ENCODE data around the gene BCAS3.

The BCAS3 gene

DNA sequence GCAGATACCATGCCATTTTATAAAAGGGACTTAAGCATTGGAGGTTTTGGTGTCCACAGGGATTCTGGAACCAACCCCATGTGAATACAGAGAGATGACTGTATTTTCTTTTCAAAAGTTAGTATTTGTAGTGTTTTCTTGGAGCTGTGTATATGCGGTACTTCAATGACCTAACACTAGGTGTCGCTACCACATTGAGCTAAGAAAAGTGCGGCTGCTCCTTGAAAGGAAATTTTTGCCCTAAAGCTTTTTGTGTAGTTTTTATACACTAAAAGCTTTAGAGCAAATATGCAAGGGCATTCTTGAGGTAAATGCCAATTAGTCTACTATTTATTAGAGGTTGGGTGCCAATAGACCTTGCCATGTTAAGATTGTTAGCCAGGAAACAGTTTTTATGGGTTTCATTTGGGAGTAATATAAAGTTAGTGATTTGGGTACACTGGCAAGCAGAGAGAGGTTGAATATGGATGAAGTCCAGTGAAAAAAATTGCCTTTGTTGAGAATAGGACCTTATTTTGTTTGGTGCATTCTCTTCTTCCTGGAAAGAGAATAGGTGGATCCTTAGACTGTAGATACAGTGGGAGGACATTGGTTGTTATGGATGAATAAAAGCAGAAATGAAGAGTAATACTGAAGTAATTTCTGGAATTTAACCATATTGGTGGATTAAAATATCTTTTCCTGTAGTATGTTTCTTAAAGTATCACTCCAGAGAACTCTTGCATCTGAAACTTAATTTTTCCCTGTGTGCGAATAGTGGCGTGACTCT lies 43.3 kb downstream of the BCAS3 start:
- Histone ChIP-seq H3K36me3 (replicated peaks) (no peaks in the 10 kb centered on the region), H3K4me3 (ENCODE audit: low read depth, low read length) (no peak overlapping the region), H3K27me3 (replicated peaks) (no peaks in the 10 kb centered on the region), H3K27ac (no peak overlapping the region)
- in situ Hi-C loops (cut with HindIII; ENCODE audit: low pct_ligation_motif_present, low sequenced_read_pairs), result no loop called here
- DNase-seq, result peak; percentile 68
- TF ChIP-seq CTCF (IDR thresholded peaks at IDR 0.05; ENCODE audit: low read depth, low read length, missing control alignments), result peak; percentile 83

- Histone ChIP-seq H3K27me3 (replicated peaks) (no peaks in the 10 kb centered on the region), H3K4me3 (ENCODE audit: low read depth, low read length) (no peak overlapping the region), H3K36me3 (replicated peaks) (no peaks in the 10 kb centered on the region), H3K27ac (no peak overlapping the region)
- no peak for DNase-seq
- in situ Hi-C loops (cut with HindIII; ENCODE audit: low pct_ligation_motif_present, low sequenced_read_pairs), result no loop called here
- TF ChIP-seq CTCF (IDR thresholded peaks at IDR 0.05; ENCODE audit: low read depth, low read length, missing control alignments), result no peak
These were observed 47.0 kb downstream of the BCAS3 start for GRCh38 chr17:60724647-60725046.

- H3K27ac ChIP-seq, result no peak overlapping the region
These were observed 52.2 kb downstream of the BCAS3 start for GRCh38 chr17:60729854-60730253.

DNA sequence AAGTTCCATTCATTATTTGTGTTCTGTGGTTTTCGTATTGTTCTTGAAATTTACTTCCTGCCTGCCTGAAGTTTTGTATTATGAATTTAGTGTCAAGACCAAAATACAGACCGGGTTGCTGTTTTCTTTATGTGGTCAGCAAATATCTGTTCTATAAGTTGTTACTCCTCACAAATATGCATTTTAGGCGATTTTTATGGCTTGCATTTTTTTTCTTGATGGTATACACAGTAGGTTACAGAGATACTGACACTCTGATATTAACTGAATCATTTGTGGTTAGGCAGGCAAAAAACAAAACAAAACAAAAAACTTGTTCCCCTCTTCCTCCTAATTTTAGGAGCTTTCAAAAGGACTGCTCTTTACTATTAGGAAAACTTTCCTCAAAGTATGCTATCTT lies 52.6 kb downstream of the BCAS3 start:
- no peaks in the 10 kb centered on the region for H3K27me3 ChIP-seq (replicated peaks)

More at GRCh38 chr17:60729854-60730253, 52.2 kb downstream of the BCAS3 start:
- H3K36me3 ChIP-seq (replicated peaks), result no peaks in the 10 kb centered on the region
- in situ Hi-C loops (cut with HindIII; ENCODE audit: low pct_ligation_motif_present, low sequenced_read_pairs), result no loop called here
- no peak for TF ChIP-seq CTCF (IDR thresholded peaks at IDR 0.05; ENCODE audit: low read depth, low read length, missing control alignments)
- no peak overlapping the region for H3K4me3 ChIP-seq (ENCODE audit: low read depth, low read length)
- DNase-seq, result peak; percentile 8
- H3K27me3 ChIP-seq (replicated peaks), result no peaks in the 10 kb centered on the region

GRCh38 chr17:60738287-60738686 lies 60.6 kb downstream of the BCAS3 start:
- no peak overlapping the region for H3K4me3 ChIP-seq (ENCODE audit: low read depth, low read length)
- in situ Hi-C loops (cut with HindIII; ENCODE audit: low pct_ligation_motif_present, low sequenced_read_pairs), result no loop called here
- no peaks in the 10 kb centered on the region for H3K27me3 ChIP-seq (replicated peaks)
- no peaks in the 10 kb centered on the region for H3K36me3 ChIP-seq (replicated peaks)
- no peak overlapping the region for H3K27ac ChIP-seq
- DNase-seq, result no peak
- no peak for TF ChIP-seq CTCF (IDR thresholded peaks at IDR 0.05; ENCODE audit: low read depth, low read length, missing control alignments)

More for the DNA sequence above, 52.6 kb downstream of the BCAS3 start:
- Histone ChIP-seq H3K36me3 (replicated peaks) (no peaks in the 10 kb centered on the region), H3K4me3 (ENCODE audit: low read depth, low read length) (no peak overlapping the region), H3K27ac (no peak overlapping the region)
- DNase-seq, result no peak
- TF ChIP-seq CTCF (IDR thresholded peaks at IDR 0.05; ENCODE audit: low read depth, low read length, missing control alignments), result no peak
- in situ Hi-C loops (cut with HindIII; ENCODE audit: low pct_ligation_motif_present, low sequenced_read_pairs), result no loop called here

DNA sequence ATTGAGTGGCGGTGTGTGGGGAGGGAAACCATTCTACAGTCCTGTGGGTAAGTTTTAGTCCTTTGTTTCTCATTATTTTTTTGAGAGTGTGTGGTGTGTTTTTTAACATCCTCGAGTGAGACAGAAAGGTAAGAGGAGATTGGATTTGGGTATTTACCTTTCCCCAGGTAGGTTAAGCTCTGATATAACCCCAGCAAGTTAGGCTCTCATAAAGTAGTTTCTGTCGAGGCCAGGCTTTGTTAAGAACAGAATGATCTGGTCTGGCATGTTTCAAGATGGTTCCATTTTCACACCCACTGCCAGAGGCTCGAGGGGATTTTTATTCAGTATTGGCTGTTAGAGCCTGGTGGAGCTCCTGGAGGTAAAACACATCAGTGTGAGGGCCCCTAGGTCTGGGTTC lies 62.9 kb downstream of the BCAS3 start:
- in situ Hi-C loops (cut with HindIII; ENCODE audit: low pct_ligation_motif_present, low sequenced_read_pairs), result no loop called here
- no peak overlapping the region for H3K27ac ChIP-seq
- TF ChIP-seq CTCF (IDR thresholded peaks at IDR 0.05; ENCODE audit: low read depth, low read length, missing control alignments), result no peak
- H3K27me3 ChIP-seq (replicated peaks), result no peaks in the 10 kb centered on the region
- DNase-seq, result no peak
- no peak overlapping the region for H3K4me3 ChIP-seq (ENCODE audit: low read depth, low read length)
- no peaks in the 10 kb centered on the region for H3K36me3 ChIP-seq (replicated peaks)

Measured in brain microvascular endothelial cell (primary cell).